ENCODE data around the gene NUDT8.

NUDT8 gene

DNA sequence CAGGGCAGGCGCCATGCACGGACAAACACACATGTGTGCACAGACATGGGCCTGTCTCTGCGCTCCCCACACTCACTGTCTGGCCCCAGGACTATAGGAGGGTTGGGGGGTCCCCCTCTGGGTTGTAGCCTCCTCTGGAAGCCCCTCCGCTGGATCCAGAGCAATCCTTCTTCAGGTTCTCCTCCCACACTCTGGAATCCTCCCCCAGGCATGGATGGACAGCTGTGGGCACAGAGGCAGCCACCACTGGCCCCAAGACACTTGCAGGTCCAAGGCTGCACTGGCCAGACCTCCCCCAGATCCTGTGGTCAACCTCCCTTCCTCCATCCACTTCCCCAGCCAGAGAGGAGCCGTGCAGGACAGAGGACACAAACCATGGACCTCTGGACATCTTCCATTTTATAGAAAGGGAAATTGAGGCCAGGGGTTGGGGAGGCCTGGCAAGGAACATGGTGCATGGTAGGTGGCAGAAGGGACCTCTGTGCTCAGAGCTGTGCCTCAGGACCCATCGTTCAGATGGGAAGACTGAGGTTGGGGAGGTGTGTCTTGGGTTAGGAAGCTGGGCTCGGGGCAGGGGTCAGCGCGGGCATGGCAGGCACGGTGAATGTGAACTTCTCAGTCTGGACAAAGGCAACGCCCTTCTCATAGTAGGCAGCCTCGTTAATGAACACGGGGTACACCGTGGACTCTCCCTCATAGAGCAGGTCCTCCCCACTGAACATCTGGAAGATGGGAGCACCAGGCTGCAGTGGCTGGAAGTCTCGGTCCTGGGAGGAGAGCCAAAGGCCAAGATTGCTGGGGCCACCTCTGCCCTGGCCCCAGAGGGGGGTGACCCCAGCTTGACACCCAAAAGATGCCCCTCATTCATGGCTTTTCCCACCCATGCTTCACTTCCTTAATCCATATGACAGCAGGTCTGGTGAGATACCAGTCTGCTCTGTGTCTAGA is 12.7 kb upstream of the NUDT8 start:
- CTCF ChIA-PET = interaction anchor here (0.9 to 2.3 kb wide), 3 partner anchors 10 to 16 kb away, joined by 3 to 8 read pairs (median 7); partner anchors contain the start of gene NUDT8
- no peak overlapping the region for H3K4me3 ChIP-seq (ENCODE audit: low read depth, low read length)
- TF ChIP-seq CTCF (IDR thresholded peaks at IDR 0.05; ENCODE audit: insufficient read depth, low read length, missing control alignments) = no peak
- POLR2A ChIA-PET = no interaction called here
- no peak for DNase-seq (ENCODE audit: low read depth, low spot score)

- no peak overlapping the region for H3K4me3 ChIP-seq (ENCODE audit: low read depth, low read length)
- ChIA-PET POLR2A (no interaction called here), CTCF (interaction anchor here (2.1 to 2.3 kb wide), 2 partner anchors 11 to 17 kb away, joined by 7 to 8 read pairs; partner anchors contain the start of gene NUDT8)
- no peak for DNase-seq (ENCODE audit: low read depth, low spot score)
- TF ChIP-seq CTCF (IDR thresholded peaks at IDR 0.05; ENCODE audit: insufficient read depth, low read length, missing control alignments) = no peak
Measured at GRCh38 chr11:67641338-67642172, 11.8 kb upstream of the NUDT8 start.

DNA sequence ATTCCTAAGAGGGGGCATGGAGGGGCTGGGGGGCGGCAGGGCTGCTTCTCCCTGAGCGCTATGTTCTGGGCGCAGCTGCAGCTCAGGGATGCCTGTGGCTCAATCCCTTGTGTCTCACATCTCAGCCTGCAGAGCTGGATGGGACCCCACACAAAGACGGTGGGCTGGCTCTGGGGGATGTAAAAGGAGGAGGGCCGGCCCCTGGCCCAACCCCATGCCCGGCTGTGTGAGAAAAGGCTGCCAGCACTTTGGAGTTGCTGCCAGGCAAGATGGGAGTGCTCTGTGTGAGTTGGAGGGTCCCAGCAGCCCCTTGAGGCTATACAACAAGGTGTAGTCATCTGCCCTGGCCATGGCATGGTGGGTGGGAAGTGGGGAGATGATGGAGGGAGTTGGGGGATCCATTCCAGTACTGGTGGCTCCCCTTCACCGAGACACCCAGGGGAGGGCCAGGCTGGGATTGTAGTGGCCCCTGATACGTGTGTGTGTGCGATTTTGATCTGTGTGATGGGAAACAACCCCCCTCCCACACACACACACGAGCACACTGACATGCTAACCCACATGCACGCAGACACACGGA is 11.1 kb upstream of the NUDT8 start:
- CTCF ChIA-PET = interaction anchor here (0.6 to 0.7 kb wide), 2 partner anchors 8 to 10 kb away, joined by 3 to 4 read pairs; no protein-coding TSS in a partner anchor
- POLR2A ChIA-PET = no interaction called here
- DNase-seq (ENCODE audit: low read depth, low spot score) = no peak
- no peak overlapping the region for H3K4me3 ChIP-seq (ENCODE audit: low read depth, low read length)
- no peak for TF ChIP-seq CTCF (IDR thresholded peaks at IDR 0.05; ENCODE audit: insufficient read depth, low read length, missing control alignments)

GRCh38 chr11:67640021-67640757 is 10.5 kb upstream of the NUDT8 start:
- ChIA-PET CTCF (interaction anchor here (0.6 to 1.8 kb wide), 4 partner anchors 8 to 23 kb away, joined by 3 to 11 read pairs (median 4); no protein-coding TSS in a partner anchor), POLR2A (no interaction called here)
- peak; percentile 57 for TF ChIP-seq CTCF (IDR thresholded peaks at IDR 0.05; ENCODE audit: insufficient read depth, low read length, missing control alignments)
- DNase-seq (ENCODE audit: low read depth, low spot score) = no peak
- H3K4me3 ChIP-seq (ENCODE audit: low read depth, low read length) = no peak overlapping the region

- TF ChIP-seq CTCF (IDR thresholded peaks at IDR 0.05; ENCODE audit: insufficient read depth, low read length, missing control alignments) = no peak
- no peak within 1 kb of the TSS for H3K4me3 ChIP-seq (ENCODE audit: low read depth, low read length)
- ChIA-PET POLR2A (no interaction called here), CTCF (interaction anchor here (0.7 to 1.8 kb wide), 3 partner anchors 9 to 22 kb away, joined by 3 to 11 read pairs (median 9); partner anchors contain the start of gene NUDT8)
- DNase-seq (ENCODE audit: low read depth, low spot score) = no peak
Measured at GRCh38 chr11:67639438-67639859, 9.7 kb upstream of the NUDT8 start, which contains the start of gene TBX10. TSS of gene TBX10 (minus strand) at chr11:67639763. CDS start at chr11:67639472, 291 bp downstream.

All from AG04449 (cell line).